ENCODE results near the gene TTC28.

GRCh38 chr22:28116219-28116673 is 563.4 kb downstream of the TTC28 start:
- TF ChIP-seq CTCF (IDR thresholded peaks at IDR 0.05) (no peak), POLR2A (IDR thresholded peaks at IDR 0.05; ENCODE audit: low read depth) (no peak), EP300 (IDR thresholded peaks at IDR 0.05) (no peak), POLR2AphosphoS5 (IDR thresholded peaks at IDR 0.05) (peak; percentile 52 to 56)

Measured in esophagus muscularis mucosa (tissue), 4 donors.